Tibial nerve (tissue), 4 donors: ENCODE results near the gene H3-3A.

ENCODE experiments used
- EP300 ChIP-seq, 2 donors: sonication (generic); formaldehyde crosslinking; IDR thresholded peaks; one replicate each; pipeline ENCODE4 v1.6.1; 2017; ENCODE audit warnings: antibody characterized with exemption in 2 of 2, mild to moderate bottlenecking in 1 of 2
- POLR2A ChIP-seq, 2 donors: fragments of 450-650 bp; IDR thresholded peaks; one replicate each; pipeline ENCODE4 v1.6.1; 2017; ENCODE audit warnings: antibody characterized with exemption in 2 of 2, mild to moderate bottlenecking in 2 of 2, moderate library complexity in 2 of 2
- TF ChIP-seq, protein P1 (sequence below), 5 experiments: fragments of 200-600 bp in 3 of 5; fragments of 450-650 bp in 2 of 5; sonication (generic) in 3 of 5; IDR thresholded peaks; one replicate each; pipeline ENCODE4 v1.5.1; 2016 to 2019; ENCODE audit warnings: antibody characterized with exemption in 5 of 5, mild to moderate bottlenecking in 3 of 5, moderate library complexity in 2 of 5

DNA sequence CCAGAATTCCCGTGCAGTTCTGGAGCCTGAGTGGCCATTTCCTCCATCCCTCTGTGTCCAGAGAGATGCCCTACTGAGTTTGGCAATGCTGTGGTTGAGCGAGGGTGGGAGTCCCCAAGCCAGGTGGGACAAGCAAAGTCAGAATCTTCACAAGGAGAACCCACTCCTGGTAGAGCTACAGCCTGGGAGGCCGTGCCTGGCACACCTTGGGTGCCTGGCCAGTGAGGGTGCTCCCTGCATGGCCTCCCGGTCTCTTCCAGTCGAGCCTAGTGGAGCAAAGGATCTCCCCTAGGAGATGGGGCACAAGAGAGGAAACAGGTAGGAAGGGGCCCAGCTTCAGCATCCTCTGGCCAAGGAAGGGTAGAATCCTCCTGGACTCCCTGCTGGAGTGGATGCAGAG lies 57.9 kb downstream of the H3-3A start:
- TF ChIP-seq, protein P1, sequence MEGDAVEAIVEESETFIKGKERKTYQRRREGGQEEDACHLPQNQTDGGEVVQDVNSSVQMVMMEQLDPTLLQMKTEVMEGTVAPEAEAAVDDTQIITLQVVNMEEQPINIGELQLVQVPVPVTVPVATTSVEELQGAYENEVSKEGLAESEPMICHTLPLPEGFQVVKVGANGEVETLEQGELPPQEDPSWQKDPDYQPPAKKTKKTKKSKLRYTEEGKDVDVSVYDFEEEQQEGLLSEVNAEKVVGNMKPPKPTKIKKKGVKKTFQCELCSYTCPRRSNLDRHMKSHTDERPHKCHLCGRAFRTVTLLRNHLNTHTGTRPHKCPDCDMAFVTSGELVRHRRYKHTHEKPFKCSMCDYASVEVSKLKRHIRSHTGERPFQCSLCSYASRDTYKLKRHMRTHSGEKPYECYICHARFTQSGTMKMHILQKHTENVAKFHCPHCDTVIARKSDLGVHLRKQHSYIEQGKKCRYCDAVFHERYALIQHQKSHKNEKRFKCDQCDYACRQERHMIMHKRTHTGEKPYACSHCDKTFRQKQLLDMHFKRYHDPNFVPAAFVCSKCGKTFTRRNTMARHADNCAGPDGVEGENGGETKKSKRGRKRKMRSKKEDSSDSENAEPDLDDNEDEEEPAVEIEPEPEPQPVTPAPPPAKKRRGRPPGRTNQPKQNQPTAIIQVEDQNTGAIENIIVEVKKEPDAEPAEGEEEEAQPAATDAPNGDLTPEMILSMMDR (IDR thresholded peaks at IDR 0.05), result no peak
- TF ChIP-seq POLR2A (IDR thresholded peaks at IDR 0.05) (no peak), EP300 (IDR thresholded peaks at IDR 0.05) (no peak)
